T-helper 22 cell (primary cell): ENCODE results near the gene CAV1.

Experiments used
- DNase-seq: peaks from one replicate; pipeline ENCODE4 v3.0.0-alpha.2; 2020; ENCODE audit warnings: low read depth

Gene CAV1

DNA sequence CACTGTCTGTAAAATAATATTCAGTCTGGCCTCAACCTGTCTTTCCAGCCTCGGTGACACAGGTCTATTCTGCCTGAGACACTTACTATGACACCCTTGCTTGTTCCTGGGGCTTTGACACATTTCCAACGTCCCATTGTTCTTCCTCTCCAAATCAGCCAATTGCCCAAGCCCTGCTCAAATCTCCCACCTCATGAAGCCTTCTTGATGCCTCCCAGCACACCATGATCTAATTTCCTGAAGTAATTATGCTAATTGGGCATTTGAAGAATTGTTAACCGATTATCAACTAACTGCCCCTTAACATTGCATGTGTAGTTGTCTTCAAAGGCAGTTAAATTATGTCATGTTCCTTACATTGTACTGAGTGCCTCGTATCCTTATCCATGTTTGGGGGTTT lies 33.1 kb downstream of the CAV1 start:
- DNase-seq, result no peak

DNA sequence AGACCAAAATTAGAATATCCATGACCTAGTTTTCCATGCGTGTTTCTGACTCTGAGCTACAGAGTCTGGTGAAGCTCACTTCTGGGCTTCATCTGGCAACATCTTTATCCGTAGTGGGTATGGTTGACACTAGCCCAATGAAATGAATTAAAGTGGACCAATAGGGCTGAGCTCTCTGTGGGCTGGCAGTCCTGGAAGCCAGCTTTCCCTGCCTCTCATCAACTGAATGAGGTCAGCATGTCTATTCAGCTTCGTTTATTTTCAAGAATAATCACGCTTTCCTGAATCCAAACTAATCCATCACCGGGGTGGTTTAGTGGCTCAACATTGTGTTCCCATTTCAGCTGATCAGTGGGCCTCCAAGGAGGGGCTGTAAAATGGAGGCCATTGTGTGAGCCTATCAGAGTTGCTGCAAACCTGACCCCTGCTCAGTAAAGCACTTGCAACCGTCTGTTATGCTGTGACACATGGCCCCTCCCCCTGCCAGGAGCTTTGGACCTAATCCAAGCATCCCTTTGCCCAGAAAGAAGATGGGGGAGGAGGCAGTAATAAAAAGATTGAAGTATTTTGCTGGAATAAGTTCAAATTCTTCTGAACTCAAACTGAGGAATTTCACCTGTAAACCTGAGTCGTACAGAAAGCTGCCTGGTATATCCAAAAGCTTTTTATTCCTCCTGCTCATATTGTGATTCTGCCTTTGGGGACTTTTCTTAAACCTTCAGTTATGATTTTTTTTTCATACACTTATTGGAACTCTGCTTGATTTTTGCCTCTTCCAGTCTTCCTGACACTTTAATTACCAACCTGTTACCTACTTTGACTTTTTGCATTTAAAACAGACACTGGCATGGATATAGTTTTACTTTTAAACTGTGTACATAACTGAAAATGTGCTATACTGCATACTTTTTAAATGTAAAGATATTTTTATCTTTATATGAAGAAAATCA lies 35.5 kb downstream of the CAV1 start:
- no peak for DNase-seq

GRCh38 chr7:116561697-116562483 lies 37.1 kb downstream of the CAV1 start:
- DNase-seq, result no peak

DNA sequence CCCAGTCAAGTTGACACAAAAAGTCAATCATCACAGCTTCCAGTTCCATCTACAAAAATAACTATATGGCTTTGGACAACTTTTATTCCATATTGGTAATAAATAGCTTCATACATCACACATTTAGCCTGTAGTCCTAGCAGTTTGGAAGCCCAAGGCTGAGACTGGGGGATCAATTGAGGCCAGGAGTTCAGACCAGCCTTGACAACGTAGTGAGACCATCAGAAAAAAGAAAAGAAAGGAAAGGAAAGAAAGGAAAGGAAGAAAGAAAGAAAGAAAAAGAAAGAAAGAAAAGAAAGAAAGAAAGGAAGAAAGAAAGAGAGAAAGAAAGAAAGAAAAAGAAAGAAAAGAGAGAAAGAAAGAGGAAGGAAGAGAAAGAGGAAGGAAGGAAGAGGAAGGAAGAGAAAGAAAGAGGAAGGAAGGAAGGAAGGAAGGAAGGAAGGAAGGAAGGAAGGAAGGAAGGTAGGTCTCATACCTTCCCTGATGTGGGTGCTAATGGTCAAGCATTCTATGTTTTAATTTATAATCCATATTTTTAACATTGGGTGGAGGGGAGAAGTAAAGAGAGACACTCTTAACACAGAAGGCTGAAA lies 37.8 kb downstream of the CAV1 start:
- no peak for DNase-seq

DNA sequence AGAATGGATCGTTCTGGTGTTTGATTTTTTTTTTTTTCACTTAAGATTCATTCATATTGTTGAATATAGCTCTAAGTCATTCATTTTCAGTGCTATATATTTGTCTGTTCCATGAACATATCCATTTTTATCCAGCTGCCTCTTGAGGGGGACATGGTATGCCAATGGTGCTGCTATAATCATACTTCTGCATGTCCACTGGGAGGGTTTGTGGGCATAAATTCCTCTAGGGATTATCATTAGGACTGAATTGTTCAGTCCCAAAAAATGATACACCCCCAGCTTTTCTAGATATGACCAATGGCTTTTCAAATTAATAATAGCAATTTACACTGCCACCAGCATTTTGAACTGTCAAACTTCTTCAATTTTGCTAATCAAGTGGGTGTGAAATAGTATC lies 41.1 kb downstream of the CAV1 start:
- no peak for DNase-seq

- DNase-seq, result no peak
Observed at GRCh38 chr7:116566666-116567065, 41.8 kb downstream of the CAV1 start.

DNA sequence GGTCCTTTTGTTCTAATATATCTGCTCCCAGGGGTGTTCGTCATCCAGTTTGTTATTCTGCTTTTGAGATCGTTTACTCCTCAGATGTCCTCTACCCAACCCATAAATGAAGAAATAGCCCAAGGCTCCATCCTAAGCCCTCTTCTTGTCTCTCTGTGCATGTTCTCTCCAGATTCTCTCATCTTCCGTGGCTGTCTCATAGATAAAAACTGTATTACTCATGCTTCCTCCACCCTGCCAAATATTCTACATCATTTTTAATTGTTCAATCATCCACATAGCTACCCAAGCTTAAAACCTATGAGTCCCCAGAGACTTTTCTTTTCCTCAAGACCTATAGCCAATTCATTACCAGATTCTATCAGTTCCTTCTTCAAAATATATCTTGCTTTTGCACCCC lies 44.9 kb downstream of the CAV1 start:
- DNase-seq, result no peak

- DNase-seq, result no peak
Observed at GRCh38 chr7:116570306-116570705, 45.5 kb downstream of the CAV1 start.

GRCh38 chr7:116571037-116571436 lies 46.2 kb downstream of the CAV1 start:
- DNase-seq, result no peak

DNA sequence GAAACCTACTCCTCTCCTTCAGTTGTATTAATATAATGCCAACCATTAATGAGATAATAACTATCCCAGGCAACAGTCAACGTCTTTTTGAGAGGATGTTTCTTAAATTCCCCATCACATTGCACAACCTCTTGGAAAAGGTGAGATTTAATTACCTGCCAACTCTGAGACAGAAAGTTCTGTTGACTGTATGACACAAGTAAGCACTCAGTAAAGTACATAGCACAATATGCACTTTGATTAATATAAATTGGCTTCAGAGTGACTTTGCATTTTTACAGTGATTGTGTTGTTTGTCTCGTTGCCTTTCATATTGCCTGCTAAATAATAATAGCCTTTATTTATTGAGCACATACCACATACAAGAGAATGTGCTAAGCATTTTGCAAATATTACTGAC lies 46.7 kb downstream of the CAV1 start:
- DNase-seq, result no peak

DNA sequence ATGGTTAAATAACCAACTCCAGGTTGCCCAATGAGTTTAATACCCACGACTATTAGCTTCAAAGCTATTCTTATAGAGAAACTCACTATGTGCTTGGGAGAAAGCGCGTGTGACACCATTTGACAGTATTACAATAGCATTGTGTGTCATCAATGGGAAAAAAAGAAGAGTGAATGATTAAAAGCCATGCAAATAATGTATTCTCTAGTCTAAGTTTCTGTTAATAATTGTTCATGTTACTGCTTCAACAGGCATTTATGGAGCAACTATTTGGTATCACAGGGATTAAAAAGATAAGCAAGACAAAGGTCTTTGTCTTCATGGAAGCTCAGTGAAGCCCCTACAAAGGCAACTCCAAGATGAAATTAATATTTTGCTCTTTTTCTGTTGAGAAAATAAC lies 47.2 kb downstream of the CAV1 start:
- no peak for DNase-seq

DNA sequence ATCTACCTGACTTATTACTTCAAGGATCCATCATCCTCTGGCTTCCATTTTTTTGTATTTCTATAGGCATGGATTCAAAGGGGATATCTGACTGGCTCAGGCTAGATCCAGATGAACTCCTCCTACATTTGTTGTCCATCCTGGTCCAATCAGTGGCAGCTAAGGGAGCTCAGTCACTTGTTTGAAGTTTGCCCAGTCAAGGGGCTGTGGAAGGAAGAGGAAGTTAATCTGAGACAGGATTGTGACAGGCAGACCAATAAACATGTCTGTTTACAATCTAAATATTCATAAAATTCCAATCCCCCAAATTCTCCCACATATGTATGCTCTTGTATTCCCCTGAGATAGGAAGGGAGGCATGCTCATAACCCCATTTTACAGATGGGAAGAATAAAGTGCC lies 48.7 kb downstream of the CAV1 start:
- DNase-seq, result no peak

DNA sequence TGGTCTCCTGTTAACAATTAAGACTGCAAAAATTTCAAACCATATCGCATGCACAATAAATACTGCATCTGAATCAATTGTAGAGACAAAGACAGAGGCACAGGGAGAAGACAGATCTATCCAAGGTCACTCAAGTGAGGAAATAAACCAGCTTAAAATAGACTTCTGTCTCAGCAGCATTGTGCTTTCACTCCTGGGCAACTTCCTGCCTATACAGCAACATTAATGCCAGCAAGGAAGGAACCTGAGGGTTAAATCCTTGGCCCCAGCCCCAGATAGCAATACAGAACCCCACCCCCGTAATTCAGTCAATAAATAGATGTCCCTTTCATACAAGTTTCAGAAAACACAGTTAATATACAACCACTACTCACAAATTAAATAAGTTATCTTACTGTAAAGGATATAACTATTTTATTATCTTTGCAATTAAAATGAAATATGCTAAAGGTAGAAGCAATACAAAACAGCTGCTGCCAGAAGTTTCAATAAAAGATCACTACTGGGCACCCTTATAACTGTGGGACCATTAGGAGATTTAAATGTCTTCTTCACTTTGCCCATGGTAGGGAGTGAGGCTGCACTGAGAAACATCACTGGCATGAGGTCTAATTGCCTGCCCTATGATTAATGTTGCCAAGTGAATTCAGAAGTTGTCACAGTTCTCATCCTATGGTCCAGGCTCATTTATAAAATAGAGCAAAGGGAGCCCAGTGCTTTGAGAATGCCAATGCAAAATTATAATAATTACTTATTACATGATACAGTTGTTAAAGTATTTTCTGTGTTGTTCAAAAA lies 49.4 kb downstream of the CAV1 start:
- DNase-seq, result no peak

DNA sequence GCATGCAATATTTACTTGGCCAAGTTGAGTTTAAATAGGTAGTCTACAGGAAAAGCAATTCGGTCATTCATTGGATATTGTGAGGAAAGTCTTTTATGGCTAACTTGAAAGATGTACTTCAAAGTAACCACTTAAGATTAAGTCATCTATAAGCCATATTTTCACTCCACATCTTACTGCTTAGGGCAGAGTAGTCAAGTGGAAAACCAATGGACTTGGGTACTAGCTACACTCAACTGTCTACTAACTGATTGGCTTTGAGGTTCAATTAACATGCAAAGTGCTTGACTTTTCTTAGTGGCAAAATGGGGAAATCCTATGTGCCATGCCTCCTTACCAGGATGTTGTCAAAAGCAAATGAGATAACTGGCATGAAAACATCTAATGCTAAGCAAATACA lies 51.0 kb downstream of the CAV1 start:
- DNase-seq, result no peak

GRCh38 chr7:116576350-116577319 lies 51.8 kb downstream of the CAV1 start:
- DNase-seq, result no peak

DNA sequence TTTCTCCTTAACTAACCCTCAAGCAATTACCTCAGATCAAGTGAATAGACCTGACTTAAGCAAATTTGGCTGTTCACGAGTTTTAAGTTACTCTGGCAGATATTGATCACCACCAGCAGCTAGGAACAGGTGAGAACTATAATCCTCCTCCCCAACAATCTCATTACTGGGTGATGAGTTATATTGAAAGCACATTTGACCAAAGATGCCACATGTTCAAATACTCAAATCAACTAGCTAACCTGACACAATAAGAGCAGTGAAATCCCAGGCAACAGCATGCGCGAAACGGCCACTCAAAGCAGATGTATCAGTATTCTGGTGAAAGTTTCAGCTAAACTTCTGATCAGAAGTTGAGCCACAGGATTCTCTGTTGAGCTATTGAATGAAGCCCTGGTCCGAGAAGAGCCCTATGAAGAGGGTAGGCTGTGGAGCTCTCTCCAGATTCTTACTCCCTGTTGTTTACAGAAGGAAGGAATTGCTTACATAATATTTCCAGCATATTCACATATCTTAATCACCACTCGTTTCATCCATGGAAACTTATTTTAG lies 52.6 kb downstream of the CAV1 start:
- no peak for DNase-seq

DNA sequence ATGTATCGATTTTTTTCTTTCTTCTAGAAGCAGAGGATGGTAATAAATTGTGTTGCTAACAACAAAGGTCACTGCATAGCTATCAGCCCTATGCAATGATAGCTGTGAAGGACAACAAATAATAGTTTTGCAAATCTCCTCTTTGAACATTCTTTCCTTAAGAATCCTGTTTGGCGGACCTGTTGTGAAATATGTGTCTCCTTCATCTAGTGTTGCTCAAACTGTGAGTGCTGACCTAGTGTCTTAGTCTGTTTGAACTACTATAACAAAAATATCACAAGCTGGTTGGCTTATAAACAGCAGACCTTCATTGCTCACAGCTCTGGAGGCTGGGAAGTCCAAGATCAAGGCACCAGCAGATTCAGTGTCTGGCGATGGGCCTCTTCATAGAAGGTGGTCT lies 53.7 kb downstream of the CAV1 start:
- no peak for DNase-seq

DNA sequence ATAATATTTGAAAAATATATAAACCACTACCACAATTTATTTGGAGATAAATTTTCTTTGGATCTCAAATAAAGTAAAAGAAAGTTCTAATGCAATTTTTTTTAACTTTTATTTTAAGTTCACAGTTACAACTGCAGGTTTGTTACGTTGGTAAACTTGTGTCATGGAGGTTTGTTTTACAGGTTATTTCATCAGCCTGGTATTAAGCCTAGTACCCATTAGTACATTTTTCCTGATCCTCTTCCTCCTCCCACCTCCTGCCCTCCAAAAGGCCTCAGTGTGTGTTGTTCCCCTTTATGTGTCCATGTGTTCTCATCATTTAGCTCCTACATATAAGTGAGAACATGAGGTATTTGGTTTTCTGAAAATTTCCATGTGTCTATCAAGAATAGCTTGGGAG lies 54.5 kb downstream of the CAV1 start:
- no peak for DNase-seq

GRCh38 chr7:116579835-116580234 lies 55.0 kb downstream of the CAV1 start:
- no peak for DNase-seq

GRCh38 chr7:116582164-116582732 lies 57.4 kb downstream of the CAV1 start:
- DNase-seq, result no peak
